PC-3 (cell line): ENCODE data around the gene IGIP.

Experiments
- CTCF ChIP-seq: fragments of 300-600 bp; sonication (generic); conservative IDR thresholded peaks from 2 replicates; pipeline ENCODE4 v1.5.1; 2017; ENCODE audit warnings: antibody characterized with exemption, low read depth, mild to moderate bottlenecking, low read length
- EZH2 ChIP-seq: fragments of 300-600 bp; sonication (generic); IDR thresholded peaks from one replicate; pipeline ENCODE4 v1.6.1; 2017; ENCODE audit warnings: antibody characterized with exemption, mild to moderate bottlenecking, low read length; ENCODE audit not compliant: unreplicated experiment
- EZH2phosphoT487 ChIP-seq: fragments of 300-600 bp; sonication (generic); IDR thresholded peaks from 2 replicates; pipeline ENCODE4 v1.6.1; 2018; ENCODE audit warnings: mild to moderate bottlenecking, antibody characterized with exemption, low read length, borderline replicate concordance

GRCh38 chr5:140165923-140166270 is 40.2 kb downstream of the IGIP start:
- TF ChIP-seq CTCF = no peak
- no peak for TF ChIP-seq EZH2
- TF ChIP-seq EZH2phosphoT487 = no peak
